Stomach (tissue), 9 donors: ENCODE measurements around the gene LGALS1. TPM values are rescaled to one million over a fixed set of nuclear protein-coding genes. Genes with fewer than 3 reads are reported as not detected.
"Not testable (repeated sequence)": the region's sequence is repeated elsewhere in the genome, so short reads cannot be mapped to it uniquely, and the experiment has no call there.

Source experiments
- DNase-seq, 2 donors: peaks; one replicate each; pipeline versions ENCODE4 v3.0.0 to v3.0.0-alpha.2; 2013 to 2019
- H3K27ac ChIP-seq, 5 donors: fragments of 200-600 bp in 4 of 5; sonication (generic) in 4 of 5; one replicate each; pipeline ENCODE4 v1.5.1; 2013 to 2019; ENCODE audit warnings: mild to moderate bottlenecking in 1 of 5, moderate library complexity in 1 of 5
- H3K27me3 ChIP-seq, 3 donors: fragments of 200-600 bp; sonication (generic); one replicate each; pipeline ENCODE4 v1.5.1; 2017 to 2019; ENCODE audit warnings: mixed run types in 1 of 3
- H3K36me3 ChIP-seq, 4 donors: fragments of 200-600 bp; sonication (generic); 1 replicate in 3 of 4; 2 replicates in 1 of 4; pipeline ENCODE4 v1.5.1; 2016 to 2019
- H3K4me1 ChIP-seq, 4 donors: fragments of 200-600 bp; sonication (generic); one replicate each; pipeline ENCODE4 v1.5.1; 2016 to 2019
- H3K4me3 ChIP-seq, 4 donors: fragments of 200-600 bp; sonication (generic) in 3 of 4; one replicate each; pipeline ENCODE4 v1.5.1; 2016 to 2019; ENCODE audit warnings: mild to moderate bottlenecking in 1 of 4
- H3K9me3 ChIP-seq, 4 donors: fragments of 200-600 bp; sonication (generic); one replicate each; pipeline ENCODE4 v1.5.1; 2016 to 2019
- CTCF ChIP-seq, 7 experiments: fragments of 450-650 bp in 4 of 7; fragments of 200-600 bp in 3 of 7; sonication (generic) in 3 of 7; IDR thresholded peaks; one replicate each; pipeline ENCODE4 v1.5.1; 2016 to 2019; ENCODE audit warnings: antibody characterized with exemption in 7 of 7, control low read depth in 2 of 7, mild to moderate bottlenecking in 1 of 7
- EP300 ChIP-seq: sonication (generic); formaldehyde crosslinking; IDR thresholded peaks from one replicate; pipeline ENCODE4 v1.6.1; 2017; ENCODE audit warnings: antibody characterized with exemption
- POLR2A ChIP-seq, 4 donors: fragments of 450-650 bp; IDR thresholded peaks; one replicate each; pipeline ENCODE4 v1.6.1; 2016; ENCODE audit warnings: antibody characterized with exemption in 4 of 4, control low read depth in 2 of 4, mild to moderate bottlenecking in 1 of 4, moderate library complexity in 1 of 4
- POLR2AphosphoS5 ChIP-seq, 3 donors: sonication (generic); formaldehyde crosslinking; IDR thresholded peaks; one replicate each; pipeline ENCODE4 v1.6.1; 2016; ENCODE audit warnings: antibody characterized with exemption in 3 of 3
- WGBS, 5 donors: extraction: QIAGEN DNeasy Blood & Tissue Kit in 3 of 5; methylation state at CpG; one replicate each; pipeline versions ENCODE4 v1.1.5 to v1.1.7; 2013 to 2018; 5-methylcytosine and 5-hydroxymethylcytosine counted together
- intact Hi-C: fragments of 100-400 bp; cut with DNase I; formaldehyde crosslinking; loops from one replicate; pipeline ENCODE4 v1.15.1; 2023; ENCODE audit warnings: low total_unique reads
- polyA plus RNA-seq, 3 donors: library from polyadenylated mRNA; stranded (reverse); fragments of 200-250 nt; gene quantifications; one replicate each; pipeline ENCODE4 v1.2.3, GENCODE V29; 2013
- total RNA-seq, 5 donors: library from RNA; depleted of rRNA; stranded (reverse); fragments of >200 nt; gene quantifications; one replicate each; pipeline versions ENCODE4 v1.1.0 to v1.2.3, GENCODE V29; 2014 to 2016
- donor health status: healthy with polysubstance abuse.
- donor health status: Bipolar disorder and iron deficiency.
- donor health status: healthy.

Gene LGALS1
- total and polyA plus RNA-seq, 8 donors = 235 to 1,435 (median 475) TPM

GRCh38 chr22:37715760-37716159, 40.3 kb downstream of the LGALS1 start:
- no peaks in the 10 kb centered on the region for H3K4me1 ChIP-seq
- no peak overlapping the region for H3K27ac ChIP-seq
- H3K9me3 ChIP-seq = no peaks in the 10 kb centered on the region
- intact Hi-C loops = no loop called here
- 90 to 97% (median 94%) methylated on average over 6 to 7 of the region's 7 CpGs for WGBS, 5 donors
- H3K27me3 ChIP-seq = no peaks in the 10 kb centered on the region
- H3K4me3 ChIP-seq = no peak overlapping the region
- no peaks in the 10 kb centered on the region for H3K36me3 ChIP-seq
- TF ChIP-seq POLR2AphosphoS5 (IDR thresholded peaks at IDR 0.05) = no peak
- TF ChIP-seq EP300 = no peak
- TF ChIP-seq POLR2A (IDR thresholded peaks at IDR 0.05) = no peak
- TF ChIP-seq CTCF (IDR thresholded peaks at IDR 0.05) = no peak
- no peak for DNase-seq

GRCh38 chr22:37716708-37717107, 41.3 kb downstream of the LGALS1 start:
- Histone ChIP-seq H3K4me3 (no peak overlapping the region), H3K36me3 (no peaks in the 10 kb centered on the region), H3K27ac (no peak overlapping the region), H3K27me3 (no peaks in the 10 kb centered on the region), H3K4me1 (no peaks in the 10 kb centered on the region), H3K9me3 (no peaks in the 10 kb centered on the region)
- intact Hi-C loops = no loop called here
- TF ChIP-seq EP300 (no peak), CTCF (IDR thresholded peaks at IDR 0.05) (no peak), POLR2A (IDR thresholded peaks at IDR 0.05) (no peak), POLR2AphosphoS5 (IDR thresholded peaks at IDR 0.05) (no peak)
- no peak for DNase-seq
- WGBS, 5 donors = 88 to 97% (median 95%) methylated on average over 9 of the region's 9 CpGs

- H3K4me3 ChIP-seq, H3K36me3 ChIP-seq, DNase-seq, H3K9me3 ChIP-seq, H3K4me1 ChIP-seq, H3K27me3 ChIP-seq, H3K27ac ChIP-seq, intact Hi-C loops: not testable (repeated sequence)
- WGBS, 5 donors = 89 to 97% (median 95%) methylated on average over 7 of the region's 7 CpGs
These were observed 41.8 kb downstream of the LGALS1 start for GRCh38 chr22:37717235-37717634.

DNA sequence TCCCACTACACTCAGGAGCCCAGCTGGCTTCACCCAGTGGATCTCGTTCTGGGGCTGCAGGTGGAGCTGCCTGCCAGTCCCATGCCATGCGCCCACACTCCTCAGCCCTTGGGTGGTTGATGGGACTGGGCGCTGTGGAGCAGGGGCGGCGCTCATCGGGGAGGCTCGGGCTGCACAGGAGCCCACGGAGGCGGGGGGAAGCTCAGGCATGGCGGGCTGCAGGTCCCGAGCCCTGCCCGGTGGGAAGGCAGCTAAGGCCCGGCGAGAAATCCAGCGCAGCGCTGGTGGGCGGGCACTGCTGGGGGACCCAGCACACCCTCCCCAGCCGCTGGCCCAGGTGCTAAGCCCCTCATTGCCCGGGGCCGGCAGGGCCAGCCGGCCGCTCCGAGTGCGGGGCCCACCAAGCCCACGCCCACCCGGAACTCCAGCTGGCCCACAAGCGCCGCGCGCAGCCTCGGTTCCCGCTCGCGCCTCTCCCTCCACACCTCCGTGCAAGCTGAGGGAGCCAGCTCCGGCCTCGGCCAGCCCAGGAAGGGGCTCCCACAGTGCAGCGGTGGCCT, 42.4 kb downstream of the LGALS1 start:
- H3K27ac ChIP-seq, H3K4me3 ChIP-seq, H3K27me3 ChIP-seq, DNase-seq, H3K9me3 ChIP-seq, H3K36me3 ChIP-seq, H3K4me1 ChIP-seq, intact Hi-C loops: not testable (repeated sequence)
- WGBS, 5 donors = 90 to 97% (median 95%) methylated on average over 16 to 38 of the region's 38 CpGs

DNA sequence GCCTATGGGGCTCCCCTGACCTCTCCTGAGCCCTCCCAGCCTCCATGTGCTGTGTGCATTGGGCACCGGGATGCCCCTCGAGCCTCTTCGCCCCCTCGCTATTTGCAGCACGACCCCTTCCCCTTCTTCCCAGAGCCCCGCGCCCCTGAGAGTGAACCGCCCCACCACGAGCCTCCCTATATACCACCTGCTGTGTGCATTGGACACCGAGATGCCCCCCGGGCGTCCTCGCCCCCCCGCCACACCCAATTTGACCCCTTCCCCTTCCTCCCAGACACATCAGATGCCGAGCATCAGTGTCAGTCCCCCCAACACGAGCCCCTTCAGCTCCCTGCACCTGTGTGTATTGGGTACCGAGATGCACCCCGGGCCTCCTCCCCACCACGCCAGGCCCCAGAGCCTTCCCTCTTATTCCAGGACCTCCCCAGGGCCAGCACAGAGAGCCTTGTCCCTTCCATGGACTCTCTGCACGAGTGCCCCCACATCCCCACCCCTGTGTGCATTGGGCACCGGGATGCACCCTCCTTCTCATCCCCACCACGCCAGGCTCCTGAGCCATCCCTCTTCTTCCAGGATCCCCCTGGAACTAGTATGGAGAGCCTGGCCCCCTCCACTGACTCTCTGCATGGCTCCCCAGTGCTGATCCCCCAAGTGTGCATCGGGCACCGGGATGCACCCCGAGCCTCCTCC, 50.3 kb downstream of the LGALS1 start:
- intact Hi-C loops = no loop called here
- Histone ChIP-seq H3K27me3 (no peaks in the 10 kb centered on the region), H3K4me1 (peaks cover 7 to 32% (median 14%) of the 10 kb centered on the region in 4 donors), H3K4me3 (no peak overlapping the region), H3K36me3 (peaks cover 0 to 5% (median 0%) of the 10 kb centered on the region in 4 donors), H3K9me3 (no peaks in the 10 kb centered on the region), H3K27ac (no peak overlapping the region)
- DNase-seq = no peak
- TF ChIP-seq EP300 (no peak), POLR2AphosphoS5 (IDR thresholded peaks at IDR 0.05) (no peak), POLR2A (IDR thresholded peaks at IDR 0.05) (no peak), CTCF (IDR thresholded peaks at IDR 0.05) (no peak)
- WGBS, 5 donors = 90 to 95% (median 94%) methylated on average over 24 to 25 of the region's 25 CpGs
